ENCODE data around the gene KRTAP12-1. TPM values are rescaled to one million over a fixed set of nuclear protein-coding genes. Genes with fewer than 3 reads are reported as not detected.

Gene KRTAP12-1
- total and polyA plus RNA-seq, 5 donors from 2014 or later = not detected

DNA sequence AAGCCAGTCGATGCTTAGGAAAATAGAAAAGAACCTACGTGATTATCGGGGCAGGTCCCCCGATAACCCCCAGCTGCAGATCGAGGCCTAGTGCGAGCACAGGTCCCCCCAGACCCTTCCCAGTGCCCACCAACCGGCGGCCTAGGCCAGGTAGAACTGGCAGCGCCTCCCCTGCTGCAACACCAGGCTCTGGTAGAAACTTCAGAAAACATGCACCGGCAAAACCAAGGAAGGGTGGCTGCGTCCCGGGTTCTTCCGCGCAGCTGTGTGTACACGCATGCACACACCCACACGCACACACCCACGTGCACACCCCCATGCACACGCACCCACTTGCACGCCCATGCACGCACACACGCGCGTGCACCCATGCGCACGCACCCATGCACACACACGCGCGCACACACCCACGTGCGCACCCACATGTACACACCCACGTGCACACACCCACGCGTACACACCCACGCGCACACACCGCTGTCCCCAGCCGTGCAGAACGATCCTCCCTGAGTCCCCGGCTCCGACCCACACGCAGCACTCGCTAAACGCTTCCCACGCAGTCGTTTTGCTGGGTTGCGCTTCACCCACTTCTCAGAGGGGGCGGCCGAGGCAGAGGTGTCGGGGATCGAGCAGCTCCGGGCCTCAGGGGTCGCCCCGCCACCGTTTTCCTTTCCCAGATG is 24.2 kb upstream of the KRTAP12-1 start:
- Mint-ChIP-seq H3K36me3 (peaks cover 4% of the 10 kb centered on the region), H3K9me3 (peaks cover 0 to 8% (median 4%) of the 10 kb centered on the region in 7 donors), H3K4me1 (peaks cover 0 to 17% (median 3%) of the 10 kb centered on the region in 4 donors), H3K27ac (peak overlapping the region in 1 of 3 donors; percentile 56), H3K4me3 (no peak overlapping the region), H3K27me3 (peaks cover 70% of the 10 kb centered on the region)
- Histone ChIP-seq H3K9me3 (ENCODE audit: control insufficient read depth in 2 of 2, low read length in 2 of 2) (peaks cover 0 to 11% of the 10 kb centered on the region in 2 experiments), H3K4me1 (ENCODE audit: control insufficient read depth, insufficient read depth, low read length, poor library complexity, severe bottlenecking) (no peaks in the 10 kb centered on the region), H3K27ac (ENCODE audit: insufficient read depth, low read length, poor library complexity, severe bottlenecking) (no peak overlapping the region), H3K4me3 (ENCODE audit: low read depth, low read length) (no peak overlapping the region), H3K36me3 (ENCODE audit: control insufficient read depth, insufficient read depth, low read length) (no peaks in the 10 kb centered on the region), H3K27me3 (ENCODE audit: control insufficient read depth, insufficient read depth, low read length) (peaks cover 7% of the 10 kb centered on the region)
- DNase-seq (no peak), ATAC-seq (ENCODE audit: low read depth in 2 of 2) (no peak)

DNA sequence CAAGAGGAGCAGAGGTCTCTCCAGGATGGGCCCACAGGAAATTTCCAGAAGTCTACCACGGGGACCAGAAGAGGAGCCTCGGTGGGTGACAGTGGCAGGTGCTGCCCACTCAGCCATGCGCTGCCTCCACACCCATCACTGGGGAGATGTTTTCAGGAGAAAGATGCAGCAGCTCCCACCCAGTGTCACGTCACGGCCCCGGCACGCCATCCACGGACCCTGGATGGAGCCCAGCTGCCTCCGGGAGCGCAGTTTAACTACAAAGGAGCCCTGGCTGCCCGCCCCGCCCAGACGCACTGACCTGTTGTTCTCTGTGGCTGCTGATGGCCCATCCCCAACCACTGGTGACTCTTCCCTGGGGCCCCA is 22.7 kb upstream of the KRTAP12-1 start:
- no peaks in the 10 kb centered on the region for H3K4me1 ChIP-seq (ENCODE audit: control insufficient read depth, insufficient read depth, low read length, poor library complexity, severe bottlenecking)
- ATAC-seq (ENCODE audit: low read depth in 2 of 2) (no peak), DNase-seq (no peak)
- peaks cover 0 to 11% of the 10 kb centered on the region in 2 experiments for H3K9me3 ChIP-seq (ENCODE audit: control insufficient read depth in 2 of 2, low read length in 2 of 2)
- Mint-ChIP-seq H3K36me3 (peaks cover 4% of the 10 kb centered on the region), H3K27me3 (peaks cover 66% of the 10 kb centered on the region), H3K4me1 (peaks cover 0 to 7% (median 2%) of the 10 kb centered on the region in 4 donors), H3K27ac (no peak overlapping the region), H3K4me3 (no peak overlapping the region), H3K9me3 (peaks cover 0 to 8% (median 2%) of the 10 kb centered on the region in 7 donors)
- H3K27ac ChIP-seq (ENCODE audit: insufficient read depth, low read length, poor library complexity, severe bottlenecking) = no peak overlapping the region
- no peaks in the 10 kb centered on the region for H3K36me3 ChIP-seq (ENCODE audit: control insufficient read depth, insufficient read depth, low read length)
- H3K27me3 ChIP-seq (ENCODE audit: control insufficient read depth, insufficient read depth, low read length) = peaks cover 4% of the 10 kb centered on the region
- H3K4me3 ChIP-seq (ENCODE audit: low read depth, low read length) = no peak overlapping the region

DNA sequence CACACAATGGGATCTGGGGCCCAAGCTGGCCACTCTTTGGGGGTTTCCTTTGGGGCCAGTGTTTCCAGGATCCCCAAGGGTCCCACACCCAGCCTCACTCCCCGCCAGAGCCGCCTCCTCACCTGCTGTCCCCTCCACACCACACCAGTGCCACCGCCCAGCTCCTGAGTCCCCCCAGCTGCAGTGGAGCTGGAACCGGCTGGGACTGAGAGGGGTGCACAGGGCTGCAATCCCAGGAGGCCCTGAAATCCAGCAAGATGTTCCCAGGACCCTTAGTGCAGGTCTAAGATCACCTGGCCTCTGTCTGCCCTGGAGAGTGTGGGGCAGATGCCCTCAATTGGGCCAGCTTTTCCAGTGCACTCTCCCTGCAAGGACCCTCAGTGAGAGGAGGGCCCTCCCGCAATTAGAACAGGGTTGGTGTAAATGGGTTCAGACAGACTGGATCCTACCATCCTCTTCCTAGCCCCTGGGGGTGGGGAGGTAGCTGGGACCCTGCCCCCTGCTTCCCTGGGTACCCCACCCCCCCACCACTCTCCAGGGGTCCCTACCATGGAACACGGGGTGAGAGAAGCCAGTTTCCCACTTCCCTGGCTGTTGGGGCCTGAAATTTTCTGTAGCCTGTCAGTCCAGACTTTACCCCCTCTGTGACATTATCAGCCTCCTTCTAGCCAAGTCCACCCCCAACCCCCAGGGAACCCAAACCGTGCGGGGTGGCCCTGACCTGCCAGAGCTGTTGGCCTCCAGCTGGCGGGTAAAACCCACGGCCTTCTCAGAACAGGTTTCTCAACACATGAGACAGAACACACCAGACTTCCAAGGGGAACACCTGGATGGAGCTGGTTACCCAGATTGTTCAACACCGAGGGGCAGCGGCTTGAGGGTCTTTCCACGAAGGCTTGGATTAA is 22.0 kb upstream of the KRTAP12-1 start:
- H3K4me3 Mint-ChIP-seq = no peak overlapping the region
- no peak overlapping the region for H3K27ac Mint-ChIP-seq
- Histone ChIP-seq H3K36me3 (ENCODE audit: control insufficient read depth, insufficient read depth, low read length) (no peaks in the 10 kb centered on the region), H3K4me3 (ENCODE audit: low read depth, low read length) (no peak overlapping the region), H3K9me3 (ENCODE audit: control insufficient read depth in 2 of 2, low read length in 2 of 2) (peaks cover 0 to 11% of the 10 kb centered on the region in 2 experiments), H3K27ac (ENCODE audit: insufficient read depth, low read length, poor library complexity, severe bottlenecking) (no peak overlapping the region), H3K27me3 (ENCODE audit: control insufficient read depth, insufficient read depth, low read length) (peaks cover 3% of the 10 kb centered on the region), H3K4me1 (ENCODE audit: control insufficient read depth, insufficient read depth, low read length, poor library complexity, severe bottlenecking) (no peaks in the 10 kb centered on the region)
- H3K9me3 Mint-ChIP-seq = peaks cover 0 to 8% (median 1%) of the 10 kb centered on the region in 7 donors
- DNase-seq = no peak
- H3K27me3 Mint-ChIP-seq = peaks cover 64% of the 10 kb centered on the region
- no peak for ATAC-seq (ENCODE audit: low read depth in 2 of 2)
- peaks cover 0 to 2% (median 1%) of the 10 kb centered on the region in 4 donors for H3K4me1 Mint-ChIP-seq
- H3K36me3 Mint-ChIP-seq = peaks cover 4% of the 10 kb centered on the region

DNA sequence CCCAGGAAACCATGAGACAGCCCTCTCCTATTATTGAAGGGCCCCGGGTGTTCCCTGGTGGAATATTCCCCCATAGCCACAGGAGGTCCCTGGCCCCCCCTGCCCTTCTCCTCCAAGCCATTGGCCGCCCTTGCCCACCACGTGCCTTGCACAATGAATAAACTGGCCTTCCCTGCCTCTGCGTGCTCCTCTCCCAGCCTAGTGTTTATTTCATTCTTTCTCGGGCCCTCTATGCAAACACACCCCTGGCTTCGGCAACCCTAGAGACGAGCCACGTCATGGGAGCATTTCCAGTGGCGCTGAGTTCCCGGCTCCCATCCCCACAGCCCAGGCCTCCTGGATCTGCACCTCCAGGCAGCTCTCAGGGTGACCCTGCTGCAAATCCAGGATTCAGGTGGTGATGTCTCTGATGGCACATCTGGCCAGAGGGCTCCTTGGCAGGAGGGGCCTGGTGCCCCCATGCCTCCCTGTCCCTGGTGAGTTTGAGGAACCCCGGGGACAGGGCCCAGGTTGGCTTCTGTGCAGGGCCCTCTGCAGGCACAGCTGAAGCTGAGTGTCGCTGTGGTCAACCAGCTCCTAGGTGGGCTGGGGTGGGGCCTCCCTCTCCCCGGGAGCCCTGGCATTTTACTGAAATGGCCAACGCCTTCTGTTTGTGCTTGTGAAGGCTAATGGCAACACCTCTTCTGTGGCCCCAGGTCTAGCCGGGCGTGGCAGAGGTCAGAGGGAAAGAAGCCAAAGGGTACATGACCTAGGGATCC is 21.2 kb upstream of the KRTAP12-1 start:
- peaks cover 61% of the 10 kb centered on the region for H3K27me3 Mint-ChIP-seq
- H3K9me3 Mint-ChIP-seq = peaks cover 0 to 8% (median 2%) of the 10 kb centered on the region in 7 donors
- no peak overlapping the region for H3K27ac Mint-ChIP-seq

DNA sequence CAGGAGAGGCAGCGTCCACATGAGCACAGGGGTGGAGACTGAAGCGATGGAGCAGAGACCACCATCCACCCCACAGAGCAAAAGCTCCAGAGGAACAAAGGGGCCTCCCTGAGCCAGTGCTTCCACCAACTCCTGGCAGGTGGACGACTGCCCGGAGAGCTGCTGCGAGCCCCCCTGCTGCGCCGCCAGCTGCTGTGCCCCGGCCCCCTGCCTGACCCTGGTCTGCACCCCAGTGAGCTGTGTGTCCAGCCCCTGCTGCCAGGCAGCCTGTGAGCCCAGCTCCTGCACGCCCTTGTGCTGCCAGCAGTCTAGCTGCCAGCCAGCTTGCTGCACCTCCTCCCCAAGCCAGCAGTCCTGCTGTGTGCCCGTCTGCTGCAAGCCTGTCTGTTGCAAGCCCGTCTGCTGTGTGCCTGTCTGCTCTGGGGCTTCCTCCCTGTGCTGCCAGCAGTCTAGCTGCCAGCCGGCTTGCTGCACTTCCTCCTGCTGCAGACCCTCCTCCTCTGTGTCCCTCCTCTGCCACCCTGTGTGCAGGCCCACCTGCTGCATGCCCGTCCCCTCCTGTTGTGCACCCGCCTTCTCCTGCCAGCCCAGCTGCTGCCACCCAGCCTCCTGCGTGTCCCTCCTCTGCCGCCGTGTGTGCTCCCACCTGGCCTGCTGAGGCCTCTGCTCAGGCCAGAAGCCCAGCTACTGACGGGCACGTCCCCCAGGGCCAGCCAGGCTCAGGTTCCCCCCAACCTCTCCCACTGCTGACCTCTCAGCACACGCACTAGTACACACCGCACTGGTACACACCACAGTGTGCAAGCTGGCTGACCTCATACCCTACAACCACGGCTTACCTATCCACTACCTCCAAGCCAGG is 20.4 kb upstream of the KRTAP12-1 start:
- peaks cover 0 to 11% of the 10 kb centered on the region in 2 experiments for H3K9me3 ChIP-seq (ENCODE audit: control insufficient read depth in 2 of 2, low read length in 2 of 2)
- H3K36me3 ChIP-seq (ENCODE audit: control insufficient read depth, insufficient read depth, low read length) = no peaks in the 10 kb centered on the region
- no peak overlapping the region for H3K27ac ChIP-seq (ENCODE audit: insufficient read depth, low read length, poor library complexity, severe bottlenecking)
- peaks cover 0 to 8% (median 2%) of the 10 kb centered on the region in 7 donors for H3K9me3 Mint-ChIP-seq
- H3K27me3 Mint-ChIP-seq = peaks cover 61% of the 10 kb centered on the region
- peaks cover 4% of the 10 kb centered on the region for H3K36me3 Mint-ChIP-seq
- DNase-seq = no peak
- no peak for ATAC-seq (ENCODE audit: low read depth in 2 of 2)
- H3K27me3 ChIP-seq (ENCODE audit: control insufficient read depth, insufficient read depth, low read length) = no peaks in the 10 kb centered on the region
- no peaks in the 10 kb centered on the region for H3K4me1 ChIP-seq (ENCODE audit: control insufficient read depth, insufficient read depth, low read length, poor library complexity, severe bottlenecking)
- no peak overlapping the region for H3K27ac Mint-ChIP-seq
- no peak overlapping the region for H3K4me3 ChIP-seq (ENCODE audit: low read depth, low read length)
- peaks cover 0 to 8% (median 1%) of the 10 kb centered on the region in 4 donors for H3K4me1 Mint-ChIP-seq
- H3K4me3 Mint-ChIP-seq = no peak overlapping the region

More for the DNA sequence above, 21.2 kb upstream of the KRTAP12-1 start:
- Mint-ChIP-seq H3K4me3 (no peak overlapping the region), H3K4me1 (peaks cover 0 to 3% (median 1%) of the 10 kb centered on the region in 4 donors), H3K36me3 (peaks cover 4% of the 10 kb centered on the region)
- peaks cover 0 to 11% of the 10 kb centered on the region in 2 experiments for H3K9me3 ChIP-seq (ENCODE audit: control insufficient read depth in 2 of 2, low read length in 2 of 2)
- no peak for ATAC-seq (ENCODE audit: low read depth in 2 of 2)
- H3K4me3 ChIP-seq (ENCODE audit: low read depth, low read length) = no peak overlapping the region
- DNase-seq = no peak
- no peaks in the 10 kb centered on the region for H3K4me1 ChIP-seq (ENCODE audit: control insufficient read depth, insufficient read depth, low read length, poor library complexity, severe bottlenecking)
- H3K27ac ChIP-seq (ENCODE audit: insufficient read depth, low read length, poor library complexity, severe bottlenecking) = no peak overlapping the region
- no peaks in the 10 kb centered on the region for H3K36me3 ChIP-seq (ENCODE audit: control insufficient read depth, insufficient read depth, low read length)
- peaks cover 3% of the 10 kb centered on the region for H3K27me3 ChIP-seq (ENCODE audit: control insufficient read depth, insufficient read depth, low read length)

DNA sequence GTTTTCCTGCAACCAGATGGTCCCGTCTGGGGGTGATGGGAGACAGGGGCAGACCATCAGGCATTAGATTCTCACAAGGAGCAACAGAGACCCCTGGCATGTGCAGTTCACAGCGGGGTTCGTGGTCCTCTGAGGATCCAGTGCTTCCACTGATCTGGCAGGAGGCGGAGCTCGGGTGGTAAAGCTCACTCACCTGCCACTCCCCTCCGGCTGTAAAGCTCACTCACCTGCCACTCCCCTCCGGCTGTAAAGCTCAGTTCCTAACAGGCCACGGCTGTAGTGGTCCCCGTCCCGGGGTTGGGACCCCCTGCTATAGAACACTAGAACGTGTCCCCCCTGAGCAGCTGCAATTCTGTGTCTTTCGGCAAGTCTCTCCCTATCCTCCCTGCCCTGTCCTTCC is 19.6 kb upstream of the KRTAP12-1 start:
- no peak overlapping the region for H3K27ac Mint-ChIP-seq
- Histone ChIP-seq H3K27ac (ENCODE audit: insufficient read depth, low read length, poor library complexity, severe bottlenecking) (no peak overlapping the region), H3K36me3 (ENCODE audit: control insufficient read depth, insufficient read depth, low read length) (no peaks in the 10 kb centered on the region), H3K9me3 (ENCODE audit: control insufficient read depth in 2 of 2, low read length in 2 of 2) (peaks cover 0 to 7% of the 10 kb centered on the region in 2 experiments), H3K4me1 (ENCODE audit: control insufficient read depth, insufficient read depth, low read length, poor library complexity, severe bottlenecking) (no peaks in the 10 kb centered on the region), H3K4me3 (ENCODE audit: low read depth, low read length) (no peak overlapping the region), H3K27me3 (ENCODE audit: control insufficient read depth, insufficient read depth, low read length) (no peaks in the 10 kb centered on the region)
- ATAC-seq (ENCODE audit: low read depth in 2 of 2) (no peak), DNase-seq (no peak)
- peaks cover 0 to 8% (median 2%) of the 10 kb centered on the region in 7 donors for H3K9me3 Mint-ChIP-seq
- H3K4me1 Mint-ChIP-seq = peaks cover 0 to 8% (median 1%) of the 10 kb centered on the region in 4 donors
- no peak overlapping the region for H3K4me3 Mint-ChIP-seq
- peaks cover 61% of the 10 kb centered on the region for H3K27me3 Mint-ChIP-seq
- H3K36me3 Mint-ChIP-seq = peaks cover 4% of the 10 kb centered on the region

DNA sequence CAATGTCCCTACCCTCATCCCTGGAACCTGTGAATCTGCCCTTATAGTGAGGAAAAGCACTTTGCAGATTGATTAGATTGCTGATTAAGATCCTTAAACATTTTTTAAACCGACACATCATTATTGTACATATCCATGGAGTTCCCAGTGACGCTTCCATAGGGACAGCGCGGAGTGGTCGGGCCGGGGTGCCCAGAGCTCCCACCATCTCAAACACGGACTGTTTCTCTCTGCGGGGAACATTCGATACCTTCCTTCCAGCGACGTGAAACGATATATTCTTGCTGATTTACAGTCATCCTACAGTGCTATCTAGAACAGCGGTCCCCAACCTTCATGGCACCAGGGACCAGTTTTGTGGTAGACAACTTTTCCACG is 19.0 kb upstream of the KRTAP12-1 start:
- Histone ChIP-seq H3K4me3 (ENCODE audit: low read depth, low read length) (no peak overlapping the region), H3K27me3 (ENCODE audit: control insufficient read depth, insufficient read depth, low read length) (no peaks in the 10 kb centered on the region), H3K27ac (ENCODE audit: insufficient read depth, low read length, poor library complexity, severe bottlenecking) (no peak overlapping the region), H3K4me1 (ENCODE audit: control insufficient read depth, insufficient read depth, low read length, poor library complexity, severe bottlenecking) (no peaks in the 10 kb centered on the region), H3K9me3 (ENCODE audit: control insufficient read depth in 2 of 2, low read length in 2 of 2) (peaks cover 0 to 2% of the 10 kb centered on the region in 2 experiments), H3K36me3 (ENCODE audit: control insufficient read depth, insufficient read depth, low read length) (no peaks in the 10 kb centered on the region)
- H3K4me1 Mint-ChIP-seq = peaks cover 0 to 8% (median 1%) of the 10 kb centered on the region in 4 donors
- H3K9me3 Mint-ChIP-seq = peaks cover 0 to 6% (median 2%) of the 10 kb centered on the region in 7 donors
- peak overlapping the region in 1 of 3 donors; percentile 61 for H3K27ac Mint-ChIP-seq
- ATAC-seq (ENCODE audit: low read depth in 2 of 2) = no peak
- no peak for DNase-seq
- no peak overlapping the region for H3K4me3 Mint-ChIP-seq
- H3K27me3 Mint-ChIP-seq = peaks cover 60% of the 10 kb centered on the region
- H3K36me3 Mint-ChIP-seq = peaks cover 4% of the 10 kb centered on the region

Measured in CD4-positive, CD25-positive, alpha-beta regulatory T cell (primary cell).